ENCODE data around the gene DND1. TPM values are rescaled to one million over a fixed set of nuclear protein-coding genes. Genes with fewer than 3 reads are reported as not detected.
"Not testable (repeated sequence)": the region's sequence is repeated elsewhere in the genome, so short reads cannot be mapped to it uniquely, and the experiment has no call there.

Gene DND1
- total RNA-seq, result 0.13 and 0.28 TPM in 2 replicates

- DNase-seq (ENCODE audit: low read depth, low spot score), result no peak
Measured at GRCh38 chr5:140673187-140673976, at the start of gene DND1. Gene DND1, minus strand, starts transcription at chr5:140673576. Its CDS starts 34 bp downstream, at chr5:140673542.

- DNase-seq (ENCODE audit: low read depth, low spot score), result not testable (repeated sequence)
Measured at GRCh38 chr5:140721395-140721794, 48.0 kb upstream of the DND1 start.

DNA sequence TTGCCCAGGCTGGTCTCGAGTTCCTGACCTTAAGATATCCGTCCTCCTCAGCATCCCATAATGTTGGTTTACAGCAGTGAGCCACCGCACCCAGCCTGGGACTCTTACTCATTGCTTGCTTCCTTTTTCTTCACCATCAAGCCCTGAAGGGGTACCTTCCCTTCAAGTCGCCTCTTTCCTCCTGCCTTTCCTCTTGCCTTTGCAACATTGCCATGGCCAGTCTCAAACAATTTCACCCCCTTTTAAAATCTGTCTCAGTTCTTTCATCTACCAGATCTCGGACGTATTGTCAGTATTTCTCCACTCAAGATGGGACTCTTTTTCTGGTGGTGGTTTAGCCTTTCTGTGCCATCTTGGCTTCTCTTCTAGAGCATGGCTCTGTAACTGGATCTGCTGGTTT is 47.4 kb upstream of the DND1 start:
- DNase-seq (ENCODE audit: low read depth, low spot score), result not testable (repeated sequence)

GRCh38 chr5:140718266-140718592 is 44.9 kb upstream of the DND1 start:
- no peak for DNase-seq (ENCODE audit: low read depth, low spot score)

DNA sequence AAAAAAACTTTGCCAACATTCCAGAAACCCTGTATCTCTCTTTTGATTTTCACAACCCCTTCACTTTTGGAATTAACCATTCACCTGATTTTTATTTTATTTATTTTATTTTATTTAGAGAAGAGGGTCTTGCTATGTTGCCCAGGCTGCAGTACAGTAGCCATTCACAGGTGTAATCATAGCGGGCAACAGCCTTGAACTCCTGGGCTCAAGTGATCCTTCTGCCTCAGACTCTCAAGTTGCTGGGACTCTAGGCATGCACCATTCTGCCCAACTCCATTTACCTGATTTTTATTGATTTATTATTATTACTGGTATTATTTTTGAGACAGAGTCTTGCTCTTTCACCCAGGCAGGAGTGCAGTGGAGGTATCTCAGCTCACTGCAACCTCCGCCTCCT is 42.9 kb upstream of the DND1 start:
- not testable (repeated sequence) for DNase-seq (ENCODE audit: low read depth, low spot score)

- DNase-seq (ENCODE audit: low read depth, low spot score), result no peak
Measured at GRCh38 chr5:140713562-140714094, 40.3 kb upstream of the DND1 start.

GRCh38 chr5:140711794-140712193 is 38.4 kb upstream of the DND1 start:
- no peak for DNase-seq (ENCODE audit: low read depth, low spot score)

GRCh38 chr5:140710899-140711552 is 37.6 kb upstream of the DND1 start:
- DNase-seq (ENCODE audit: low read depth, low spot score), result peak; percentile 92

- not testable (repeated sequence) for DNase-seq (ENCODE audit: low read depth, low spot score)
Measured at GRCh38 chr5:140708787-140709186, 35.4 kb upstream of the DND1 start.

DNA sequence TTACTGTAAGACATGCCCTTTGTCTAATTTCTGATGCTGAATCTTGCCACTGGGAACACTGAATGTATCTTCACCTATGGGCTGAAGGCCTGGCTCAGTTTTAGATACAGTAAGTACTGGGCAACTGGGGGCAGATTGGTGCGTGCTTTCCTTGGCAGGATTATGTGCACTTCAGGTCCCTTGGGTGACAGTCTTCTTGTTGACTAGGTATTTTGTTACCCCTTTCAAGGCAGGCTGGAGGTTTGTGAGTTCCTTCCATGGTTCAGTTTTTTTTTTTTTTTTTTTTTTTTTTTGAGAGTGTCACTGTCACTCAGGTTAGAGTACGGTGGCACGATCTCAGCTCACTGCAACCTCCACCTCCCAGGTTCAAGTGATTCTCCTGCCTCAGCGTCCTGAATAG is 34.4 kb upstream of the DND1 start:
- no peak for DNase-seq (ENCODE audit: low read depth, low spot score)

- DNase-seq (ENCODE audit: low read depth, low spot score), result peak; percentile 97
Measured at GRCh38 chr5:140700177-140701144, 27.1 kb upstream of the DND1 start, which contains the start of gene ZMAT2. Gene ZMAT2, plus strand, starts transcription at chr5:140700447. Its CDS starts 14 bp downstream, at chr5:140700461.

- DNase-seq (ENCODE audit: low read depth, low spot score), result no peak
Measured at GRCh38 chr5:140696891-140697492, 23.6 kb upstream of the DND1 start.

- DNase-seq (ENCODE audit: low read depth, low spot score), result no peak
Measured at GRCh38 chr5:140694276-140694675, 20.9 kb upstream of the DND1 start.

- DNase-seq (ENCODE audit: low read depth, low spot score), result peak; percentile 81
Measured at GRCh38 chr5:140690941-140691924, 17.9 kb upstream of the DND1 start, which contains the start of the genes HARS1 and HARS2. Gene HARS1, minus strand, starts transcription at chr5:140691370. Its CDS starts 66 bp downstream, at chr5:140691304. Gene HARS2, plus strand, starts transcription at chr5:140691455. Its CDS starts 194 bp downstream, at chr5:140691649.

DNA sequence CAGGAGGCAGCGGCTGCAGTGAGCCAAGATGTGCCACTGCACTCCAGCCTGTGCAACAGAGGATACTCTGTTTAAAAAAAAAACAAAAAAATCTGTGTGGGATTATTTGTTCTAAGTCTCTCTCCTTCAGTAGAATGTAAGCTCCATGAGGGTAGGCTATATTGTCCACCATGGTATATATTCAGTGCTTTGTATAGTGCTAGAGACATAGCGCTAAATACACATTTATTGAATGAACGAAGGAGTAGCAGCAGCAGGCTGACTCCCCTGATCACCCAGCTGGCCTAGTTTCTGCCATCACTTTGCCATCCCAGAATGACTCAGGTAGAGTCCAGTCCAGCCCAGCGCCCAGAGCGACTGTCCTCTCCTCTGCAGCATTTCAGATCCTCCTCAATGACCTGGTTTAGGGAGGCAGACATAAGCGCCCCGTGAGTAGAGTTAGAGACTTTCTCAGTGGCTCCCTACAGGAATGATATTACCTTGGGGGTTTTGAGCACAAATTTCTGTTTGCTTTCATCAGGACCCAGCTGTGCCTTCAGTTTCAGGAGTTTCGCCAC is 17.1 kb upstream of the DND1 start:
- no peak for DNase-seq (ENCODE audit: low read depth, low spot score)

GRCh38 chr5:140678993-140679392 is 5.6 kb upstream of the DND1 start:
- no peak for DNase-seq (ENCODE audit: low read depth, low spot score)

DNA sequence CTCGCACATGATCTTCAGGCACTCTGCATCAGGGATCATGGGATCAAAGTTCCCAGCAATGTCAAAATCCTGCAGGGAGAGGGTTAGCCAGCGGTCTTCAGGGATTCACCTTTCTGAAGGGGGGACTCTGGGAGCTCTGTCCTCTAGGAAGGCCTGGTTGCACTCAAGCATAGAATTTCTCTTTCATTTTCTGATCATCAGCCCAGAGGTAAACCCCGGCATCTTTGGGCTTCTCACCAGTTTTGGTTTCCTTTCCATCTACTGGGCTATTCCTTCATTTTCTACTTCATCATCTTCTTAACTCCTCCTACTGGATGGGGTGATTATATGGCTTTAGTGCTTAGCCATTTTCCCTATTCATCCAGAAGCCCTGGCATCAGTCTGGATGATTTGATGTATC is 4.6 kb upstream of the DND1 start:
- no peak for DNase-seq (ENCODE audit: low read depth, low spot score)

GRCh38 chr5:140674629-140675028 is 1.3 kb upstream of the DND1 start:
- no peak for DNase-seq (ENCODE audit: low read depth, low spot score)

DNA sequence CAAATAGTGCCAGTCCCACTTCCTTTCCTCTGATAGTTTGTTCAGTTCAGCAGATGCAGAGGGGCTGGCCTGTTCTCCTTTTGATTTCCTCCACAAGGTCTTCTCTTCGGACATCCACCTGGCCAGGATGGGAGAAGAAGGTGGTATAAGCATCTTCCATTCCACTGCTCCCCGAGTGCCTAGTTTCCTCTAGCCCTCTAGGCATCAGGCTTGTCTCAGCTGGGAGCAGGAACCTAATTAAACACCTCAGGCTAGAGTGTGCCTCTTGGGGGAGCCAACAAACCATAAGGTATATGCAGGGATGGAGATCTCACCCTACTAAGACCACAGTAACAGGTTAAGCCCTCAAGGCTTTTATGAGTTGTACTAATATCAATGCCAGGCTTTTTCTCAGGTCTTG is 835 bp upstream of the DND1 start:
- DNase-seq (ENCODE audit: low read depth, low spot score), result no peak
